ENCODE results near the gene CR1L. TPM values are rescaled to one million over a fixed set of nuclear protein-coding genes. Genes with fewer than 3 reads are reported as not detected.

CR1L gene
- total RNA-seq, 1 donor from 2014 or later, result not detected

GRCh38 chr1:207752456-207752998, 107.6 kb downstream of the CR1L start:
- peak in 1 of 2 experiments; percentile 47 for DNase-seq (ENCODE audit: low spot score in 2 of 2, unreplicated experiment in 2 of 2)

DNA sequence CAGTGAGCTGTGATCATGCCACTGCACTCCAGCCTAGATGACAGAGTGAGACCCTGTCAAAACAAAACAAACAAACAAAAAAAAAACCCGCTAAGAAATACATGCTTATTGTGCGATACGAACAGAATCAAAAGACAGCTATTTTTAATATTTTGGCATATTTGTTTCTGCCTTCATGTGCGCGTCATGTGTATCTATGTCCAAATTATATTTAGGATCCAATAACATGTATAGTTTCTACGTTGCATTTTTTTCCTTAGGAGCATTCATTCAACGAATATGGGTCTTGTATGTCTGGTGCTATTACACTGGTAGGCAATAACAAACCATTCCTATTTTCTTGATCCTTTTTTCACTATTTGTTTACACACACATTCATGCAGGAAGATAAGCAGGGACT, 108.7 kb downstream of the CR1L start:
- Mint-ChIP-seq H3K9me3 (no peaks in the 10 kb centered on the region), H3K36me3 (peaks cover 5% of the 10 kb centered on the region), H3K4me1 (peaks cover 63% of the 10 kb centered on the region), H3K27me3 (ENCODE audit: low read depth) (no peaks in the 10 kb centered on the region), H3K27ac (peak overlapping the region; percentile 57), H3K4me3 (peak overlapping the region; percentile 100)
- DNase-seq (ENCODE audit: low spot score in 2 of 2, unreplicated experiment in 2 of 2), result no peak
- TF ChIP-seq, protein P1, sequence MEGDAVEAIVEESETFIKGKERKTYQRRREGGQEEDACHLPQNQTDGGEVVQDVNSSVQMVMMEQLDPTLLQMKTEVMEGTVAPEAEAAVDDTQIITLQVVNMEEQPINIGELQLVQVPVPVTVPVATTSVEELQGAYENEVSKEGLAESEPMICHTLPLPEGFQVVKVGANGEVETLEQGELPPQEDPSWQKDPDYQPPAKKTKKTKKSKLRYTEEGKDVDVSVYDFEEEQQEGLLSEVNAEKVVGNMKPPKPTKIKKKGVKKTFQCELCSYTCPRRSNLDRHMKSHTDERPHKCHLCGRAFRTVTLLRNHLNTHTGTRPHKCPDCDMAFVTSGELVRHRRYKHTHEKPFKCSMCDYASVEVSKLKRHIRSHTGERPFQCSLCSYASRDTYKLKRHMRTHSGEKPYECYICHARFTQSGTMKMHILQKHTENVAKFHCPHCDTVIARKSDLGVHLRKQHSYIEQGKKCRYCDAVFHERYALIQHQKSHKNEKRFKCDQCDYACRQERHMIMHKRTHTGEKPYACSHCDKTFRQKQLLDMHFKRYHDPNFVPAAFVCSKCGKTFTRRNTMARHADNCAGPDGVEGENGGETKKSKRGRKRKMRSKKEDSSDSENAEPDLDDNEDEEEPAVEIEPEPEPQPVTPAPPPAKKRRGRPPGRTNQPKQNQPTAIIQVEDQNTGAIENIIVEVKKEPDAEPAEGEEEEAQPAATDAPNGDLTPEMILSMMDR (IDR thresholded peaks at IDR 0.05; ENCODE audit: unreplicated experiment), result no peak

More at GRCh38 chr1:207752456-207752998, 107.6 kb downstream of the CR1L start:
- TF ChIP-seq, protein P1 (IDR thresholded peaks at IDR 0.05; ENCODE audit: unreplicated experiment), result no peak
- Mint-ChIP-seq H3K4me3 (peak overlapping the region; percentile 100), H3K4me1 (peaks cover 67% of the 10 kb centered on the region), H3K27me3 (ENCODE audit: low read depth) (no peaks in the 10 kb centered on the region), H3K36me3 (no peaks in the 10 kb centered on the region), H3K27ac (peak overlapping the region; percentile 99), H3K9me3 (no peaks in the 10 kb centered on the region)

- H3K4me1 Mint-ChIP-seq, result peaks cover 59% of the 10 kb centered on the region
- H3K4me3 Mint-ChIP-seq, result peak overlapping the region; percentile 100
- H3K27ac Mint-ChIP-seq, result peak overlapping the region; percentile 57
Observed at GRCh38 chr1:207754011-207754410, 109.1 kb downstream of the CR1L start.

GRCh38 chr1:207754974-207755700, 110.2 kb downstream of the CR1L start:
- Mint-ChIP-seq H3K36me3 (peaks cover 14% of the 10 kb centered on the region), H3K4me3 (no peak overlapping the region), H3K27me3 (ENCODE audit: low read depth) (no peaks in the 10 kb centered on the region), H3K9me3 (no peaks in the 10 kb centered on the region), H3K4me1 (peaks cover 52% of the 10 kb centered on the region), H3K27ac (peak overlapping the region; percentile 18)
- TF ChIP-seq, protein P1 (IDR thresholded peaks at IDR 0.05; ENCODE audit: unreplicated experiment), result no peak
- no peak for DNase-seq (ENCODE audit: low spot score in 2 of 2, unreplicated experiment in 2 of 2)

More at GRCh38 chr1:207754011-207754410, 109.1 kb downstream of the CR1L start:
- no peaks in the 10 kb centered on the region for H3K9me3 Mint-ChIP-seq
- TF ChIP-seq, protein P1 (IDR thresholded peaks at IDR 0.05; ENCODE audit: unreplicated experiment), result no peak
- no peak for DNase-seq (ENCODE audit: low spot score in 2 of 2, unreplicated experiment in 2 of 2)
- no peaks in the 10 kb centered on the region for H3K27me3 Mint-ChIP-seq (ENCODE audit: low read depth)
- H3K36me3 Mint-ChIP-seq, result peaks cover 6% of the 10 kb centered on the region

DNA sequence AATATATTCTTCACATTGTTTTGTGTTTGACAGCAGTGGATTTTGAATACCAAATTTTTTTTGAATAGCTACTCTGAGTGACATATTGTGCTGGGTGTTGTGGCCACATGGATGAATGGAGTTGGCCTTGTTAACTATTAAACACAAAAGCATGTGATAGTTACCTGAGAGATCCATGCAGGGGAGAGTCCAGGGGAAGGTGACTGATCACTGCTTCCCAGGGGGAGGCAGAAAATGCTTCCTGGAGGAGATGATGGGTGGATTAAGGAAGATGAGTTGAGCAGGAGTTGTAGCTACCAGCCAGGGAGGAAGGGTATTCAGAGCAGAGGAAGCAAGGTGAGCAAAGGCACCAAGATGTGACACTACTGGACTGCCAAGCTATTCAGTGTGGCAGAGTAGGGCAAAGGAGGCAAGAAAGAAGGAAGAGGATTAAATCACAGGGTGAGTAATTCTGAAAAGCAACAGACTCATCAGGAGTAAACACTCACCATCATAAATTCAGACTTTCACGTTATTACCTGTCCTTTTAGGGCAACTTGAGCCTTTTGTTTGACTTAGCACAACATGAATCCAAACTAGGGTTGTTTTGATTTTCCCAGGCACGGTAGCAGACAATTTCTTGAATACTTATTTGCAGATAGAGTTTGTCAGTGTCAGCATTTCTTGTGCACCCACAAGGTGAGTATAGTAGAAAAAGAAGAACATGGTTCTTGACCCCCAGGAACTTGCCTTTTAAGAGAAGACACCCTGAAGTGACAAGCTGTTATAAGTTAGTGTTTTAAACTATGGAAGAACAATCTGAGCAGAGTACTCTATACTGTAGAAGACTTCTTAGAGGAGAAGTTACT, 111.1 kb downstream of the CR1L start:
- DNase-seq (ENCODE audit: low spot score in 2 of 2, unreplicated experiment in 2 of 2), result no peak
- peaks cover 44% of the 10 kb centered on the region for H3K4me1 Mint-ChIP-seq
- H3K36me3 Mint-ChIP-seq, result peaks cover 22% of the 10 kb centered on the region
- TF ChIP-seq, protein P1 (IDR thresholded peaks at IDR 0.05; ENCODE audit: unreplicated experiment), result no peak
- H3K9me3 Mint-ChIP-seq, result no peaks in the 10 kb centered on the region
- H3K4me3 Mint-ChIP-seq, result no peak overlapping the region
- H3K27me3 Mint-ChIP-seq (ENCODE audit: low read depth), result no peaks in the 10 kb centered on the region
- H3K27ac Mint-ChIP-seq, result peak overlapping the region; percentile 11

All from mesothelial cell of epicardium (in vitro differentiated cells).